RWPE1 (cell line): ENCODE results near the gene TRAPPC10.
A peak's percentile ranks its signal among the peaks of the same experiment; 100 is the strongest.

Experiments
- CTCF ChIA-PET: fragments of 350-600 bp; sonication (Branson Sonifier 250); formaldehyde crosslinking; extraction: SDS; loops from one replicate; lab custom pipeline; 2021; lab: Yijun Ruan, JAX
- POLR2A ChIA-PET: fragments of 400-600 bp; formaldehyde crosslinking; extraction: SDS; loops from one replicate; lab custom pipeline; 2020; ENCODE audit warnings: antibody characterized with exemption; ENCODE audit not compliant: low non-redundant PET; lab: Yijun Ruan, JAX
- DNase-seq: peaks from one replicate; pipeline ENCODE4 v3.0.0; 2012; ENCODE audit warnings: low spot score
- H3K27ac ChIP-seq: fragments of 450-650 bp; 2 replicates; pipeline ENCODE4 v1.5.1; 2017
- TF ChIP-seq, protein P1 (sequence below): fragments of 450-650 bp; conservative IDR thresholded peaks from 2 replicates; pipeline ENCODE4 v1.5.1; 2017; ENCODE audit warnings: low read depth, mild to moderate bottlenecking

The TRAPPC10 gene

DNA sequence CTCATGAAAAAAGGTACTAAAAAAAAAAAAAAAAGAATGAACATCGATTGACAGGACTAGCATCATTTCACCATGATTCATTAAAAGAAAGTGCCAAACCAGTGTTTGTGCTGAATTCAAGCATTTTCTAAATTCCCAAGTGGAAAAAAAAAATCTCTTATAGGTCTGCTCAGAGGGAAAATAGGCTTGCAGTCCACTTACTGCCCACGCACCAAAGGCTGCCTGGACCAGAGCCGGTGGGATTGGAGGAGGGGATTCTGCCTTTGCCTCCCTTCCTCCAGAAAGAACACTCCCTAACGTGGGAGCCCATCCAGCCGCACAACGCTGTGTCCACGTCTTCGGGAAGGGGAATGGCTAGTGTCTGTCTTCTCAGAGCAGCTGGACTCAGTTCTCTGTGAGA lies 5.5 kb upstream of the TRAPPC10 start:
- POLR2A ChIA-PET: no interaction called here
- CTCF ChIA-PET: no interaction called here
- DNase-seq: no peak
- peak overlapping the region; percentile 94 for H3K27ac ChIP-seq
- TF ChIP-seq, protein P1, sequence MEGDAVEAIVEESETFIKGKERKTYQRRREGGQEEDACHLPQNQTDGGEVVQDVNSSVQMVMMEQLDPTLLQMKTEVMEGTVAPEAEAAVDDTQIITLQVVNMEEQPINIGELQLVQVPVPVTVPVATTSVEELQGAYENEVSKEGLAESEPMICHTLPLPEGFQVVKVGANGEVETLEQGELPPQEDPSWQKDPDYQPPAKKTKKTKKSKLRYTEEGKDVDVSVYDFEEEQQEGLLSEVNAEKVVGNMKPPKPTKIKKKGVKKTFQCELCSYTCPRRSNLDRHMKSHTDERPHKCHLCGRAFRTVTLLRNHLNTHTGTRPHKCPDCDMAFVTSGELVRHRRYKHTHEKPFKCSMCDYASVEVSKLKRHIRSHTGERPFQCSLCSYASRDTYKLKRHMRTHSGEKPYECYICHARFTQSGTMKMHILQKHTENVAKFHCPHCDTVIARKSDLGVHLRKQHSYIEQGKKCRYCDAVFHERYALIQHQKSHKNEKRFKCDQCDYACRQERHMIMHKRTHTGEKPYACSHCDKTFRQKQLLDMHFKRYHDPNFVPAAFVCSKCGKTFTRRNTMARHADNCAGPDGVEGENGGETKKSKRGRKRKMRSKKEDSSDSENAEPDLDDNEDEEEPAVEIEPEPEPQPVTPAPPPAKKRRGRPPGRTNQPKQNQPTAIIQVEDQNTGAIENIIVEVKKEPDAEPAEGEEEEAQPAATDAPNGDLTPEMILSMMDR: no peak

DNA sequence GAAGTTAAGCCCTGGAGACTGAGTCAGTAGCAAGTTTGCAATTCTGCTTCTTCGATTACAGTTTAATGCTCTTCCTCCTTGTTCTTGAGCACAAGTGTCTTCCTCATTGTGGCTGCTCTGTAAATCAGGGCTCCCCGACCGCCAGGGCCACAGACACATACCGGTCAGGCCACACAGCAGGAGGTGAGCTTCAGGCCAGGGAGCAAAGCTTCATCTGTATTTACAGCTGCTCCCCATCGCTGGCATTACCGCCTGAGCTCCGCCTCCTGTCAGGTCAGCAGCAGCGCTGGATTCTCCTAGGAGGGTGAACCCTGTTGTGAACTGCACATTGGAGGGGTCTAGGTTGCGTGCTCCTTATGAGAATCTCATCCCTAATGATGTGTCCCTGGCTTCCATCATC lies 1.7 kb upstream of the TRAPPC10 start:
- CTCF ChIA-PET: no interaction called here
- POLR2A ChIA-PET: no interaction called here
- TF ChIP-seq, protein P1: no peak
- DNase-seq: no peak
- peak overlapping the region; percentile 51 for H3K27ac ChIP-seq

DNA sequence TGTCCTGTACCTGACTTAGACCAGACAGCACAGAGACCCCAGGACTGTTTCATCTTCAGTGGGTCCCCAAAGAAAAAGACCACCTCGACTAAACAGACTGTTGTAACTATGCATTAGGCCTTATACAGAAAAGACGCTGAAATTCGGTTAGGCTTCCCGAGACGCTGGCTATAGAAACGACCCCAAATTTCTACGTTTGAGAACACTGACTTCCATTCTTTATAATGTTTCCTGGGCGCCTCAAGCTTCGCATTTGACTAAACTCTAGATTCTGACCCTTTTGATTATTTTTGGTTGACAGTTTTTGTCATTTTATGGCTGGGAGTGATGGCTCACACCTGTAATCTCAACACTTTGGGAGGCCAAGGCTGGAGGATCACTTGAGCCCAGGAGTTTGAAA lies 986 bp upstream of the TRAPPC10 start:
- TF ChIP-seq, protein P1: no peak
- no peak for DNase-seq
- ChIA-PET POLR2A (interaction anchor here (0.6 kb wide), 1 partner anchor 200 kb away, joined by 10 read pairs; no protein-coding TSS in a partner anchor), CTCF (no interaction called here)
- H3K27ac ChIP-seq: peak overlapping the region; percentile 88

DNA sequence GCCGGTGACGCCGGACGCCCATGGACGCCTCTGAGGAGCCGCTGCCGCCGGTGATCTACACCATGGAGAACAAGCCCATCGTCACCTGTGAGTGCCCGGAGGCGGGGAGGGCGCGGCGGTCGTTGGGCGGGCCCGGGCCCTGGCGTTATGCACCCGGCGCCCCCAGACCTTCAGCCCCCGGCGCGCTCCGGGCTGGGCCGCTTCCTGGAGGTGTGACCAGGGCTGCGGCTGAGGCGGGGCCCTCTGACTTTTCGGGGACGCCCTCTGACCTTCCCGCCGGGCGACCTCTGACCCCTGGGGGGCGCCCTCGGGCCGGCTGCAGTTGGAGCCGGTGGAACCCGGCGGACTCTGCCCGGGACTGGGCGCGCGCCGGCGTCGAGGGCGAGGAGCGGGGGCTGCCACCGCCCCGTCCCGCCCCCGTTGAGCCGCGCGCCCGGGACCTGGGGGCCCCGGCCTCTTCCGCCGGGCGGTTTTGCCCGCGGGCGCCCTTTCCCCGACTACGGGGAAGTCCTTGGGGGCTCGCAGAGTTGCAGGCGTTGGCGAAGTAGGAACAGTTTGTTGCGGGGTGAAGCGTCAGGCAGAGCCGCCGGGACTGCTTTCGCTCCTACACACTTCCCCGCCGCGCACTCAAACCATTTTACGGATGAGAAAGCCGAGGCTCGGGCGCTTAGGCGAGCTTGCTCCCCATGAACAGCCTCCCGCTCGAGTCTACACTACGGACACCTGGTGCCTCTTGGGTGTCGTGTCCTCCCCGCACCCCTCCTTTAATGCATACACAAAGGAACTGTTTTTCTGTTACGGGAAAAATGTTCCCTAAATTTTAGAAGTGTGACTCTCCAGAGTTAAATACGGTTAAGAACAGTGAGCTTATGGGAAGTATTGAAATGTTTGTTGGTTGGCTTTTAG lies 618 bp downstream of the TRAPPC10 start:
- ChIA-PET POLR2A (interaction anchor here (0.7 kb wide), 1 partner anchor 16 kb away, joined by 4 read pairs; no protein-coding TSS in a partner anchor), CTCF (interaction anchor here (0.7 kb wide), 1 partner anchor 59 kb away, joined by 3 read pairs; no protein-coding TSS in a partner anchor)
- TF ChIP-seq, protein P1: peak; percentile 38
- peak overlapping the region; percentile 88 for H3K27ac ChIP-seq
- DNase-seq: peak; percentile 42

GRCh38 chr21:44013380-44014088 lies 1.4 kb downstream of the TRAPPC10 start:
- H3K27ac ChIP-seq: peak overlapping the region; percentile 88
- DNase-seq: no peak
- ChIA-PET POLR2A (interaction anchor here (0.7 kb wide), 1 partner anchor 15 kb away, joined by 4 read pairs; no protein-coding TSS in a partner anchor), CTCF (interaction anchor here (0.7 kb wide), 1 partner anchor 52 kb away, joined by 3 read pairs; no protein-coding TSS in a partner anchor)
- TF ChIP-seq, protein P1: no peak

- CTCF ChIA-PET: interaction anchor here (0.7 kb wide), 1 partner anchor 721 kb away, joined by 8 read pairs; no protein-coding TSS in a partner anchor
- POLR2A ChIA-PET: no interaction called here
- TF ChIP-seq, protein P1: no peak
- H3K27ac ChIP-seq: no peak overlapping the region
- no peak for DNase-seq
Measured at GRCh38 chr21:44017601-44018000, 5.5 kb downstream of the TRAPPC10 start.
